GM12878 (cell line): ENCODE results near the gene MUC13. TPM values are rescaled to one million over a fixed set of nuclear protein-coding genes. Genes with fewer than 3 reads are reported as not detected.

ENCODE experiments used
- ATAC-seq: fragments of 200-7000 bp; cut with Tn5 transposase; 3 replicates; pipeline ENCODE4 v1.9.1; 2020; ENCODE audit warnings: mild to moderate bottlenecking, moderate library complexity
- BruUV-seq: library from RNA; stranded (reverse); fragments of 400-500 nt; replicated peaks from 2 replicates; lab custom pipeline; 2021; lab: Mats Ljungman, UMichigan
- CTCF ChIA-PET: fragments of 300-600 bp; sonication (Branson Sonifier 250); formaldehyde crosslinking; extraction: SDS; loops from one replicate; lab custom pipeline; 2021; ENCODE audit warnings: inconsistent platforms; lab: Yijun Ruan, JAX
- POLR2A ChIA-PET: fragments of 350-600 bp; formaldehyde crosslinking; extraction: SDS; loops from one replicate; lab custom pipeline; 2021; ENCODE audit warnings: inconsistent platforms; lab: Charles Lee
- RAD21 ChIA-PET: fragments of 300-600 bp; sonication (Branson Sonifier 250); formaldehyde crosslinking; loops from one replicate; lab custom pipeline; 2023; ENCODE audit warnings: antibody characterized with exemption; ENCODE audit not compliant: unreplicated experiment; lab: Charles Lee
- SMC1A ChIA-PET: fragments of 300-600 bp; sonication (Branson Sonifier 250); formaldehyde crosslinking; loops from one replicate; lab custom pipeline; 2023; ENCODE audit not compliant: unreplicated experiment, uncharacterized antibody; lab: Charles Lee
- DNase-seq: peaks from one replicate; pipeline ENCODE4 v3.0.0-alpha.2; 2011; ENCODE audit warnings: low read depth, low spot score
- FAIRE-seq: peaks from 3 replicates; lab custom pipeline; 2011; peaks lifted over from hg19 to GRCh38; lab: Jason Lieb, UNC
- H2AFZ ChIP-seq: 2 replicates; pipeline ENCODE4 v1.6.0; 2011; ENCODE audit warnings: low read depth, low read length, control low read depth; ENCODE audit not compliant: control insufficient read depth
- H3K27ac ChIP-seq: 2 replicates; pipeline ENCODE4 v1.5.1; 2011; ENCODE audit warnings: control low read depth; ENCODE audit not compliant: control insufficient read depth, insufficient read depth
- H3K27me3 ChIP-seq, 2 experiments: replicated peaks in 1 of 2; 2 replicates each; pipeline versions ENCODE4 v1.6.0 to v1.6.1; 2011; ENCODE audit warnings: low read length in 1 of 2; ENCODE audit not compliant: control insufficient read depth in 2 of 2, insufficient read depth in 2 of 2
- H3K36me3 ChIP-seq, 2 experiments: 2 replicates each; pipeline ENCODE4 v1.5.1; 2011; ENCODE audit warnings: low read length in 1 of 2; ENCODE audit not compliant: control insufficient read depth in 2 of 2, insufficient read depth in 2 of 2
- H3K4me1 ChIP-seq: 2 replicates; pipeline ENCODE4 v1.6.1; 2011; ENCODE audit warnings: mild to moderate bottlenecking, low read length, moderate library complexity, mixed read lengths; ENCODE audit not compliant: control insufficient read depth, insufficient read depth
- H3K4me2 ChIP-seq: 2 replicates; pipeline ENCODE4 v1.6.0; 2011; ENCODE audit warnings: control low read depth; ENCODE audit not compliant: control insufficient read depth, insufficient read depth
- H3K4me3 ChIP-seq: fragments of 200-600 bp; sonication (generic); 2 replicates; pipeline ENCODE4 v1.5.1; 2016
- H3K79me2 ChIP-seq: 2 replicates; pipeline ENCODE4 v1.6.0; 2011; ENCODE audit warnings: low read length; ENCODE audit not compliant: control insufficient read depth, insufficient read depth
- H3K9ac ChIP-seq: 2 replicates; pipeline ENCODE4 v1.8.0; 2011; ENCODE audit warnings: low read length, control low read depth, mixed read lengths; ENCODE audit not compliant: control insufficient read depth, insufficient read depth
- H3K9me3 ChIP-seq: replicated peaks from 3 replicates; pipeline ENCODE4 v1.5.1; 2011; ENCODE audit warnings: mild to moderate bottlenecking, low read length; ENCODE audit not compliant: control insufficient read depth, insufficient read depth
- H4K20me1 ChIP-seq: 2 replicates; pipeline ENCODE4 v1.6.0; 2011; ENCODE audit not compliant: control insufficient read depth, insufficient read depth
- GABPA ChIP-seq: IDR thresholded peaks from 2 replicates; pipeline ENCODE4 v1.6.1; 2014; ENCODE audit warnings: antibody characterized with exemption, low read depth, mild to moderate bottlenecking, inconsistent platforms
- POLR2A ChIP-seq: IDR thresholded peaks from 2 replicates; pipeline ENCODE4 v1.6.1; 2011; ENCODE audit warnings: low read depth, mild to moderate bottlenecking, low read length
- POLR2AphosphoS2 ChIP-seq: IDR thresholded peaks from 2 replicates; pipeline ENCODE4 v1.6.1; 2011; ENCODE audit warnings: low read depth, mild to moderate bottlenecking, low read length, improper control_type of control experiment, moderate library complexity
- ZNF24 ChIP-seq: fragments of 450-650 bp; IDR thresholded peaks from 2 replicates; pipeline ENCODE4 v1.6.1; 2017; ENCODE audit warnings: antibody characterized with exemption, mild to moderate bottlenecking
- WGBS: methylation state at CpG from one replicate; pipeline ENCODE4 v1.1.6; 2016; ENCODE audit warnings: low lambda C conversion rate; ENCODE audit not compliant: insufficient replicate concordance, insufficient coverage; ENCODE audit errors: missing lambda C conversion rate; 5-methylcytosine and 5-hydroxymethylcytosine counted together
- in situ Hi-C: fragments of 300-500 bp; cut with MboI; formaldehyde crosslinking; loops from 9 replicates; pipeline ENCODE4 v1.14.3; 2018; ENCODE audit warnings: mixed read lengths
- intact Hi-C: fragments of 100-400 bp; cut with micrococcal nuclease; formaldehyde crosslinking; loops from one replicate; pipeline ENCODE4 v1.14.2; 2022; ENCODE audit not compliant: unreplicated experiment
- polyA plus RNA-seq, 11 experiments: library from polyadenylated mRNA; depleted of rRNA in 4 of 11; unstranded in 6 of 11; stranded (reverse) in 5 of 11; fragments of >200 nt; fragmentation: Nextera tagmentation in 4 of 11; fragmentation: Illumina TruSeq in 1 of 11; extraction: Ambion mirVana in 4 of 11; extraction: Trizol in 1 of 11; gene quantifications; 1 replicate in 1 of 11; 2 replicates in 10 of 11; pipeline versions ENCODE4 v1.2.1 to v1.2.3, GENCODE V29; 2011 to 2016; ENCODE audit warnings: inconsistent platforms in 2 of 11, missing spikeins in 2 of 11, low read depth in 1 of 11
- total RNA-seq, 4 experiments: library from RNA; depleted of rRNA in 3 of 4; stranded (reverse); fragments of >200 nt in 3 of 4; fragmentation: Illumina TruSeq in 1 of 4; extraction: Trizol in 1 of 4; gene quantifications; 2 replicates each; pipeline versions ENCODE4 v1.2.1 to v1.2.3, GENCODE V29; 2013 to 2021
- TF ChIP-seq, protein P1 (sequence below): fragments of 450-650 bp; formaldehyde crosslinking; IDR thresholded peaks from 2 replicates; pipeline ENCODE4 v1.4.0; 2020; ENCODE audit warnings: mild to moderate bottlenecking, moderate library complexity

Gene MUC13
- total and polyA plus RNA-seq, 10 of the 15 experiments (the other 5 are each of a cell fraction or from before 2014, with no cell fraction given), result 0.27 to 60.1 (median 0.76) TPM

DNA sequence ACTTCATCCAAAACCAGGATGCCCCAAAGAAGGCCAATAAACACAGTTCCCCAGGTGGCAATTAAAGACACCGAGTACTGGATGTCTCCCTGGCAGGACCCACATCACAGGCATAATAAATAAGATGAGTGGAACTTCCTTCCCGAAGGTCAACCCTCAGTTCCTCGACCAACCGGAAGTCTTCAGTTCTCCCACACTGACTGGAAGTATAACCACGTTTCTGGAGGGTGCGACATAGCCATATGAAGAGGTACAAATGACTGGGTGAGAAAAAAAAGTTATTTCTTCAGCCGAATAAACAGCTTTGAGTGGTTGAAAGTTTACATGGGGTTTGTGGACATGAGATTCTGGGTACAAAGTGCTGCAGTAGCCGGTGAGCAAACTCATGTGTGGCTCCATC lies 34.6 kb upstream of the MUC13 start:
- Histone ChIP-seq H2AFZ (no peak overlapping the region), H3K9ac (no peak overlapping the region), H3K27ac (no peak overlapping the region), H3K27me3 (no peaks in the 10 kb centered on the region), H3K4me1 (no peaks in the 10 kb centered on the region), H3K4me2 (no peak overlapping the region), H3K9me3 (no peaks in the 10 kb centered on the region), H3K36me3 (peaks cover 2 to 16% of the 10 kb centered on the region in 2 experiments), H3K79me2 (no peaks in the 10 kb centered on the region), H4K20me1 (no peaks in the 10 kb centered on the region), H3K4me3 (no peak overlapping the region)
- POLR2A ChIA-PET, result no interaction called here
- intact Hi-C loops, result no loop called here
- CTCF ChIA-PET, result no interaction called here
- no peak for TF ChIP-seq POLR2AphosphoS2
- TF ChIP-seq, protein P1, sequence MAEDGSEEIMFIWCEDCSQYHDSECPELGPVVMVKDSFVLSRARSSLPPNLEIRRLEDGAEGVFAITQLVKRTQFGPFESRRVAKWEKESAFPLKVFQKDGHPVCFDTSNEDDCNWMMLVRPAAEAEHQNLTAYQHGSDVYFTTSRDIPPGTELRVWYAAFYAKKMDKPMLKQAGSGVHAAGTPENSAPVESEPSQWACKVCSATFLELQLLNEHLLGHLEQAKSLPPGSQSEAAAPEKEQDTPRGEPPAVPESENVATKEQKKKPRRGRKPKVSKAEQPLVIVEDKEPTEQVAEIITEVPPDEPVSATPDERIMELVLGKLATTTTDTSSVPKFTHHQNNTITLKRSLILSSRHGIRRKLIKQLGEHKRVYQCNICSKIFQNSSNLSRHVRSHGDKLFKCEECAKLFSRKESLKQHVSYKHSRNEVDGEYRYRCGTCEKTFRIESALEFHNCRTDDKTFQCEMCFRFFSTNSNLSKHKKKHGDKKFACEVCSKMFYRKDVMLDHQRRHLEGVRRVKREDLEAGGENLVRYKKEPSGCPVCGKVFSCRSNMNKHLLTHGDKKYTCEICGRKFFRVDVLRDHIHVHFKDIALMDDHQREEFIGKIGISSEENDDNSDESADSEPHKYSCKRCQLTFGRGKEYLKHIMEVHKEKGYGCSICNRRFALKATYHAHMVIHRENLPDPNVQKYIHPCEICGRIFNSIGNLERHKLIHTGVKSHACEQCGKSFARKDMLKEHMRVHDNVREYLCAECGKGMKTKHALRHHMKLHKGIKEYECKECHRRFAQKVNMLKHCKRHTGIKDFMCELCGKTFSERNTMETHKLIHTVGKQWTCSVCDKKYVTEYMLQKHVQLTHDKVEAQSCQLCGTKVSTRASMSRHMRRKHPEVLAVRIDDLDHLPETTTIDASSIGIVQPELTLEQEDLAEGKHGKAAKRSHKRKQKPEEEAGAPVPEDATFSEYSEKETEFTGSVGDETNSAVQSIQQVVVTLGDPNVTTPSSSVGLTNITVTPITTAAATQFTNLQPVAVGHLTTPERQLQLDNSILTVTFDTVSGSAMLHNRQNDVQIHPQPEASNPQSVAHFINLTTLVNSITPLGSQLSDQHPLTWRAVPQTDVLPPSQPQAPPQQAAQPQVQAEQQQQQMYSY, result no peak
- DNase-seq, result no peak
- in situ Hi-C loops, result no loop called here
- SMC1A ChIA-PET, result no interaction called here
- no peak for ATAC-seq
- FAIRE-seq, result no peak
- WGBS, result 96% methylated on average over 8 of the region's 8 CpGs
- RAD21 ChIA-PET, result interaction anchor here (1.2 kb wide), 1 partner anchor 34 kb away, joined by 3 read pairs; no protein-coding TSS in a partner anchor
- BruUV-seq, result no TSS peak

DNA sequence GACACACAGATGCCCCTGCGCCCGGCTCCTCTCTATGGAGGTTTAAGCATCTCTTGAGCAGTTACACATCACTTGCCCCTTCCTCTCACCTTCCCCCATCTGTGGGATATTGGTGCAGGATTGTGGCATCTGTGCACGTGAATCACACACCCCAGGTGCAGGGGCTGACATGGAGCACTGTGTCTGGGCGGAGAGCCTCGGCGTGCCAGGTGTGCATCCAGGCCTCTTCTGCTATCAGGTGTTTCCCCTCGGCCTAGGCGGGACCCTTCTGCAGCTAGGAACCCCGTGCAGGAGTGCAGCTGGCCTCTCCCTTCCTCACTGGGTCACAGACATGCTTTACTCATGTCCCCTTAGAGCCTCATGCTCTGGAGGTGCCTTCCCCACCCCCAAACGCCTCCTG lies 33.4 kb upstream of the MUC13 start:
- BruUV-seq, result no TSS peak
- Histone ChIP-seq H4K20me1 (no peaks in the 10 kb centered on the region), H2AFZ (no peak overlapping the region), H3K27me3 (no peaks in the 10 kb centered on the region), H3K4me1 (no peaks in the 10 kb centered on the region), H3K79me2 (no peaks in the 10 kb centered on the region), H3K4me2 (no peak overlapping the region), H3K9ac (no peak overlapping the region), H3K27ac (no peak overlapping the region), H3K36me3 (peaks cover 2 to 16% of the 10 kb centered on the region in 2 experiments), H3K4me3 (no peak overlapping the region), H3K9me3 (no peaks in the 10 kb centered on the region)
- TF ChIP-seq ZNF24, result no peak
- no peak for TF ChIP-seq GABPA
- peak; percentile 50; the same call in 1 of the 2 replicates for TF ChIP-seq POLR2A
- no peak for FAIRE-seq
- DNase-seq, result no peak
- ChIA-PET POLR2A (no interaction called here), CTCF (no interaction called here), RAD21 (no interaction called here), SMC1A (interaction anchor here (0.9 kb wide), 1 partner anchor 25 kb away, joined by 3 read pairs; no protein-coding TSS in a partner anchor)
- ATAC-seq, result no peak
- in situ Hi-C loops, result no loop called here
- WGBS, result 80% methylated on average over 10 of the region's 10 CpGs
- intact Hi-C loops, result no loop called here
